SW 1271 (cell line): ENCODE measurements around the gene ODF2L.
A peak's percentile ranks its signal among the peaks of the same experiment; 100 is the strongest.
"Not testable (repeated sequence)": the region's sequence is repeated elsewhere in the genome, so short reads cannot be mapped to it uniquely, and the experiment has no call there.

Experiments
- DNase-seq, 2 experiments: peaks; one replicate each; lab custom pipeline; 2025; lab: John Stamatoyannopoulos, UW

Gene ODF2L

DNA sequence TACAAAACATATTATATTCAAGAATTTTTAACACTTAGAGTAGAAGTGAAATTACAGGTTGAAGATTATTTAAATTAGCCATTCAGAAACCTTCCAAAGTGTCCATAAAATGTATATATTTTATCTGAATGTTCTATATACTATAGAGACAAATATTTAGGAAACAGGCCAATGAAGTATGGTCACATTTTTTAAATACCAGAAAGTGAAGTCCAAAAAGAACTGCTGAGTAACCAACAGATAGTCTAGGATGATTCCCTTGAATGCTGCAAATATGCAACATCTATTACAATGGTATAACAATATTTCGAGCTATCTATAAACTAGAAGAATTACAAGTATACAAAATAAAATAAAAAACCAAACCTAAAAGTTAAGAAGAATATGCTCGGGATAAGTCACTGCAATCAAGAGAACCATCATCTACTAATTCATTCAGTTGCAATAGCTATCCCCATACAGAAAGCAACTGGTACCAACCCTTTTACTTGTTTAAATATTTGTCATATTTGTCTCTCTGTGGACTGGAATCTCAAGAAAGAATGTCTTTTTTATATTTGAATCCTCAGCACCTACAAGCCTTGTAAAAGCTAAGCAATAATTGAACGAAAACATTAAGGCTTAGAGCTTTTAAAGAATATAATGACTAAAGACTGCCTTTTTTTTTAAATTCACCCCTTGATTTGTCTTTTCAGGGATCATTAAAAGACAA, 8.1 kb downstream of the ODF2L start:
- DNase-seq = no peak

DNA sequence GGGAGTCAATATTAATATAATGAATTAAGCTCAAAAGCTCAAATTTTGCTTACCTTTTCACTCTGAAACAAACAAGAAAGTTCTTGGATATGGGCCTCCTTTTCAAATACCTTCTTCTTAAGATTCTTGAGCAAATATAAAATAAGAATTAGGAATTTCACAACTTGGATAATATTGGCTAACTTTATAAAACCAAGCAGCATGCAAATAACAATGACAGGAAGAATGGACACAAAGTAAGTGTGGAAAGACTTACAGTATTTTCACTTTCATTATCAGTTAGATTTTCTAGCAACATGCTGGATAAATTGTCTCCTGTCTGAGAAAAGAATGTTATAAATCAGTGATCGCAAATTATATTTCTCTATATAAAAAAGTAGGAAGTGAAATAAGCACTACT, 13.2 kb downstream of the ODF2L start:
- no peak for DNase-seq

DNA sequence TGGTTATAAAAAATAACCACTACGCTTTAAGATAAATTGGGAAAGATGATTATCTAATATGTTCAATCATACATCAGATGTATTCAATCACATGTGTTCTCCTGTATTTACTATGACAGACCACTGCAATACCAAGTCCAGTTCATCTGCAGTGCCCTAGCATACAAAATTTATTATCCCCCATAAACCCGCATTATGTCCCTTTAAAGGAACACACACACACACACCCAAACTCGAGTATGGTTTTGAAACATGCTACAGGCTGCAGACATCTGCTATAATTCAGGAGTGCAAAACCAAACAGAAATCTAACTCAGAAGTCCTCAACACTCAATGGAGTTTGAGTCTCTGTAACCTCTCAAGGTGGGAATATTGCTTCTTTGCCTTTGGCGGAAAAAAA, 14.9 kb downstream of the ODF2L start:
- no peak for DNase-seq

DNA sequence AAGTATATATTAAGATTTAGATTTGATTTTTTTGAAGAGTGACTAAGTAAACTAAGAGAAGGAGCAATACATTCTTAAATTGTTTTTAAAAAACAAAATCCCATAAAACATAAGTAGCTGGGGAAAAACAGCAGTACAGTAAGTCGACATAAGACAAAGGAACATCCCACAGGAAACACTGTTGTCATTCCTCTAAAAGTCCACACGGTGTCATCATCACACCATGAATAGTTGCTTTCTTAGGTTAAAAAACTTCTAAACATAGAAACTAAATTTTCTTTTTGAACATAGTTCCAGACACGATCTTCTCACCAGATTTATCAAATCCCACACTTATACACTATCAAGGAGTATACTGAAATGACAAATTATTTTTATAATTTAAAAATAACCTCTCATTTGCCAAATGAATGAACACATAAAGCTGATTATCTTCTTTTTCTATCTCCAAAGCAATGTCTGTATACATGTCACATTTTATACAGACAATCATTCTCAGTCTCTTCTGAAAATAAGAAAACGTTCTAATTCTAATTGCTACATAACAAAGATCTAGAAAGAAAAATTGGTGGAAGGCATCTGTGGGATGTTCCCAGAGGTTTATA, 15.8 kb downstream of the ODF2L start:
- peak; percentile 11 to 75 for DNase-seq

DNA sequence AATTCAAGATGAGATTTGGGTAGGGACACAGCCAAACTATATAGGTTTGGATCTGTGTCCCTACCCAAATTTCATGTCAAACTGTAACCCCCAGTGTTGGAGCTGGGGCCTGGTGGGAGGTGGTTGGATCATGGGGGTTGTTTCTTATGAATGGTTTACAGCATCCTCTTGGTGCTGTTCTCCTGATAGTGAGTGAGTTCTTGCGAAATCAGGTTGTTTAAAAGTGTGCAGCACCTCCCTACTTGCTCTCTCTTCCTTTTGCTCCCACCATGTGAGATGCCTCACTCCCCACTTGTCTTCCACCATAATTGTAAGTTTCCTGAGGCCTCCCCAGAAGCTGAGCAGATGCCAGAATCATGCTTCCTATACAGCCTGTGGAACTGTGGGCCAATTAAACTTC, 17.3 kb downstream of the ODF2L start:
- no peak for DNase-seq

DNA sequence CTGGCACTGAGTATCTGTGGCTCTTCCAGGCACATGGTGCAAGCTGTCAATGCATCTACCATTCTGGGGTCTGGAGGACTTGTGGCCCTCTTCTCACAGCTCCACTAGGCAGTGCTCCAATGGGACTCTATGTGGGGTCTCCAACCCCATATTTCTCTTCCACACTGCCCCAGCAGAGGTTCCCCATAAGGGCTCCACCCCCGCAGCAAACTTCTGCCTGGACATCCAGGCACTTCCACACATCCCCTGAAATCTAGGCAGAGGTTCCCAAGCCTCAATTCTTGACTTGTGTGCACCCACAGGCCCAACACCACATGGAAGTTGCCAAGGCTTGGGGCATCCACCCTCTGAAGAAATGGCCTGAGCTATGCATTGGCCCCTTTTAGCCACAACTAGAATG, 18.8 kb downstream of the ODF2L start:
- DNase-seq = no peak

DNA sequence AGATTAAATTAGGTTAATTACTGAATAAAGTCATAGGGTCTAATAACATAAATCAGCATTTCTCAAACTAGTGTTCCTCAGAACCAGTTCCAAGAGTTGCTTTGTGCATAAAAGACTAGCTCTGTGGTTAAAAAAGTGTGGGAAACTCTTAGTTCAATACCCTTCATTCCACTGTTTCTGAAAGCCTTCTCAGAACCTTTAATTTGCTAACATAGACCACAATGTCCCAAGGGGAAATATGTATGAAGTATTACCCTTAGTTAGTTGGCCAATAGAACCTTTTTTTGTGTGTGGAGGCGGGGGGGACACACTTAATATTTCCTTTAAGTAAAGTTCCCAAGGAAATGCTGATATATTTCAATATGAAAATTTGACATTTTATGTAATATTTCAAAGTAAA, 20.4 kb downstream of the ODF2L start:
- no peak for DNase-seq

DNA sequence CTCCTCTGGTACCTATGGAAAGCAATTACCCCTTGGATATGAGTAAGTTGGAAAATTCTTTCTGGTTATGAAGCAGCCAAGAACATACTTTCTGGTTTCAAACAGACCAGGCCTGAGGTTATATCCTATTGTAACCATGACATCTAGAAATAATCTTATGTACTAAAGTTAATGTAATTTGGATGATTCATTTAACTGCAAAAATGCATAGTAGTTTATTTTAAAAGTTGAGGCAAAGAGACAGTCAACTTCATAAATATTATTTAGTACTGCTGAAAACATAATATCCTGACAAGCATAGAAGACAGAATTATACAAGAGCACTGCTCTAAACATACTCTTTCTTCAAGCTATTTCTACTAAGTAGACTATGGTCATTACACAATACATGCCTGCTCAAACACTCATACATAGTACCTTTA, 25.5 kb downstream of the ODF2L start:
- DNase-seq = no peak

DNA sequence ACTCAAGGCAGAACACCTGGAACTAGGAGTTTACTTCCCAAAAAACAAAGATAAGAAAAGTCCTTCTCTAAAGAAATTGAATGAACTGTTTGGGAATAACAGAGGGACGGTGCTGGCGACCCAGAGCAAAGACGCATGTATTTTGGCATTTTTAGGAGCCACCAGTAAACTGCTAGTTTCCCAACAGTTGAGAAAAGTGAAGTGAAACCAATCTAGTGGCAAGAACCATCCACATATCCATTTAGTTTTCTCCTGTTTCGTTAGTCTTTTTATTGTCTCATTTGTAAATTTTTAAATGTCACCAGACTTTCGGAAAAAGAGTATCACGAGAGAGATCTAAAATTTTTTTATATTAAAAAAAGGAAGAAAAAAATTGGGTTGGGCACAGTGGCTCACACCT, 30.2 kb downstream of the ODF2L start:
- no peak for DNase-seq

DNA sequence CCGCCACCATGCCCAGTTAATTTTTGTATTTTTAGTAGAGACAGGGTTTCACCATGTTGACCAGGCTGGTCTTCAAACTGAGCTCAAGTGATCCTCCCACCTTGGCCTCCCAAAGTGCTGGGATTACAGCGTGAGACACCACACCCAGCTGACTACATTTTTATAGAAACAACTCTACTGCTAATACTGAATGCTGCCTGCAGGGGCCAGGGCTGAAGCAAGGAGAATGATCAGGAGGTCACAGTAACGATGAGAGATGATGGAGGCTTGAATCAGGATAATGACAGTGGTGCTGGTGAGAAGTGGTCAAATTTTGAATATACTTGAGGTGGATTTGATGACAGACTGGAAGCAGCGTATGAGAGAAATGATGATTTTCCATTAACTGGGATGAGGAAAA, 33.3 kb downstream of the ODF2L start:
- no peak for DNase-seq

DNA sequence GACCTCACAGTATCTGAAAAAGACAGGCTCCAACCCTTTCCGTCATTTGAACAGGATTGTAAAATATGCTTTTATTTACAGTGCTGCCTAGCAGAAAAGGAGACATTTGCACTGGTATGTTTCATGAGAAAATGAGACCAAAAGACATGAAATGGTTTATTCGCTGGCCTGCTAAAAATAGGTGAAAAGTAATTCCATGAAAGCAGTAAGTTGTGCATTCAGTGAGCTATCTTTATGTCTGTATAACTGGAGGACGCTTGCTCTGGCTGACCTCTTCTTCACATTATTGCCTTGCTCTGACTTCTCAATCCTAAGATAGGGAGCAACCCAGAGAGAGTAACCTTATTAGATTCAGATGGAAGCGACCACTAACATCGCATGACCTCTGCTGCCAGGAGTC, 38.3 kb downstream of the ODF2L start:
- DNase-seq = no peak

DNA sequence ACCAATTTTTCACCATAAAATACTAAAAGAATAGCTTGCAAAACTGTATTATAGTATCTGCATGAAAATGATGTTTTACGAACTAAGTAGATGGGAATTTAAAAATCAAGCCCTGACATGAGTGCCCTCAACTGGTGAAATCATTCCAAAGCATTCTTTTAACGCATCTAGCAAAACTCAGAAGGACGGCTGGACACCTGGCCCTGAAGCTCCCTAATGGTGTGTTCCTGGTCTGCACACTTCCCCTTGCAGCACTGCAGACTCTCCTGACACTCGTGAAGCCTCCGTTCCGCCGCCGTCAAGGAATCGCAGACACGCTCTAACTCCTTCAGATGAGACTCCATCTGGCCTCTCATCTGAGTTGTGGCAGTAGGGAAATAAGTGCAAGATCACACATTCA, 39.9 kb downstream of the ODF2L start:
- no peak for DNase-seq

DNA sequence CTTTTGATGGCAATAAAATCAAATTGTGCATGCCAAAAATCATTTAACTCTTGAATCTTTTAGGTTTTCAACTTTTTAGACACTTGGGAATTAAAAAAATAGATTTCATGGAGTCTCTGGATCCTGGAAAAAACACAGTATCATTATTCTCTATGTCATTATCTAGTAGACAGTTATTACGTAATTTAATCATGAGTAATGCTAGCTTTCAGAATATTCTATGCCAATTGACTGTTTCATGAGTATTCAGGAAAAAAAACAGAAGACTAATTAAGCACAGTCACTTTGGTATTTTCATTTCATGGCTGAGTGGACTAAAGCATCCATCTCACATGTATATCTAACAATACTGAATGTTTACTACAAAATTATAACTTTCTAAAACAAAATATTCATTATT, 44.0 kb downstream of the ODF2L start:
- DNase-seq = no peak

DNA sequence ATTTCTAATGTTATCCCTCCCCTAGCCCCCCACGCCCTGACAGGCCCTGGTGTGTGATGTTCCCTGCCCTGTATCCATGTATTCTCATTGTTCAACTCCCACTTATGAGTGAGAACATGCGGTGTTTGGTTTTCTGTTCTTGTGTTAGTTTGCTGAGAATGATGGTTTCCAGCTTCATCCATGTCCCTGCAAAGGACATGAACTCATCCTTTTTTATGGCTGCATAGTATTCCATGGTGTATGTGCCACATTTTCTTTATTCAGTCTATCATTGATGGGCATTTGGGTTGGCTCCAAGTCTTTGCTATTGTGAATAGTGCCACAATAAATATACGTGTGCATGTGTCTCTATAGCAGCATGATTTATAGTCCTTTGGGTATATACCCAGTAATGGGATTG, 45.9 kb downstream of the ODF2L start:
- not testable (repeated sequence) for DNase-seq

DNA sequence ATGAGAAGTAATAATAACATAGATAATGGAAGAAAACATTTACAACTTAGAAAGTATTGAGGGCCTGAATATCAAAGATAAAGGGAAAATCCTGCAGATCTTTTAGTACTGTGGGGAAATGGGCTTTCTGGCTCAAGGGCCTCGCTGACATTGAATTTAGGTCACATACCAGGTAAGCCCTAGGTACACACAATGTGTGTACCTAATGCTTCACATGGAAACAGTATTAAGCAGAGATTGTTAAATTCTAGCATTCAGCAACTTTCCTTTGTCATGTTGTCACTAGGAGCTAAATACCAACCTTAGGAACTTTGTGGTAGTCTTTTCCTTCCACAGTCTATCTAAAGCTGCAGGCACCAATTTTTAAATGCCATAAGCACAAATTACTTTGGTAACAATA, 49.7 kb downstream of the ODF2L start:
- DNase-seq = no peak

DNA sequence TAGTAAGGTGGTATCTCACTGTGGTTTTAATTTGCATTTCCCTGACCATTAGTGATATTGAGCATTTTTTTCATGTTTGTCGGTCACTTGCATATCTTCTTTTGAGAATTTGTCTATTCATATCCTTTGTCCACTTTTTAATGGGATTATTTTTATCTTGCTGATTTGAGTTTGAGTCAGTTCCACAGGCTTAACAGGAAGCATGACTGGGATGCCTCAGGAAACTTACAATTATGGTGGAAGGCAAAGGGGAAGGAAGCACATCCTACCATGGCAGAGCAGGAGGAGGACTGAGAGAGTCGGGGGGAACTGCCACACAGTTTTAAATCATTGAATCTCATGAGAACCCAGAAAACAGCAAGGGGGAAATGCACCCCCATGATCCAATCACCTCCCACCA, 51.1 kb downstream of the ODF2L start:
- no peak for DNase-seq

DNA sequence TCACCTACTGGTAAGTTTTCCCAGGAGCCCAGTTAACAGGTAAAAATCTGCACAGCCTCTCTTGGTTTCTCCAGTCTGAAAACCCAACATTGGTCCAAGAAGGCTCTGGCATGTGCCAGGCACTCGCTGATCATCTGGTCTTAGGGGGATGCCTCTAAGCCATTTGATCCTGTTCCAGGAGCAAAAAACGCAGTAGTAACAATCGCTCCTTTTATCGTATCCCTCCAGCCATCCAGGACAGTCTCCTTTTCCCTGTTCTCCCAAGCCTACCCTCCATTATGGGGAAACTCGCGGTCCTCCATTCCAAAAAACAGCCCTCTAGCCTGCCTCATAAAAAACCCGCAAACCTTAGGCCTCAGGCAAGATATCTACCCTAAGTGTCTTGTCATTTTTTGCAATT, 56.2 kb downstream of the ODF2L start:
- no peak for DNase-seq

DNA sequence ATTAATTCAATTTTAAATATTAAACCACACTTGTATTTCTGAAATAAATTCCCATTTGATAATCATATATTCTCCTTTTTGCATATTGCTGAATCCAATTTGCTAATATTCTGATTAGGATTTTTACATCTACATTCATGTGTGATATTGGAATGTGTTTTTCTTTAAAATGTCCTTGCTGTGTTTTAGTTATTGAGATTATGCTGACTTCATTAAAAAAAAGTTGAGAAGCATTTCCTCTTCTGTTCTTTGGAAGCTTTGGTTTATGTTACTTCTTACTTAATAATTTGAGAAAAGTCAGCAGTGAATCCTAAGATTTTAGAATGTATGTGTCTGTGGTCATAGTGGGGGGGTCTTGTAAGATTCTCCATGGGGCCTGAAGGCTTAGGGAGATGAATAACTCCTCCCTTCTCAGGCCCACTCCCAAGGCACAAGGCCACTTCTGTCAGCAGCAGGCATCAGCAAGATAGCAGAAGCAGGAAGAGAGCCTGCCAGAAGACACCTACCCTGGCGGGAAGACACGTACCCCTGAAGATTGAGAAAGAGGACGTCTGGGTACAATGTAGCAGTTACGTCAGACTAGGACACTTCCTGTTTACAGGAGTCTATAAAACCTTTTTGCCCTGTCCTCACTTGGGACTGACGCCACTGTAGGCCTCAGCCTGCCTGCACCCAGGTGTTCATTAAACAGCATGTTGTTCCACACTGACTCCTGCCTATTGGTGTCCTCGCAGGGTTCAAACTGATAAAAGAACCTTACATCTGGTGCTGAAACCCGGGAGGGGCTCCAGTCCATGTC, 56.9 kb downstream of the ODF2L start:
- DNase-seq = no peak

DNA sequence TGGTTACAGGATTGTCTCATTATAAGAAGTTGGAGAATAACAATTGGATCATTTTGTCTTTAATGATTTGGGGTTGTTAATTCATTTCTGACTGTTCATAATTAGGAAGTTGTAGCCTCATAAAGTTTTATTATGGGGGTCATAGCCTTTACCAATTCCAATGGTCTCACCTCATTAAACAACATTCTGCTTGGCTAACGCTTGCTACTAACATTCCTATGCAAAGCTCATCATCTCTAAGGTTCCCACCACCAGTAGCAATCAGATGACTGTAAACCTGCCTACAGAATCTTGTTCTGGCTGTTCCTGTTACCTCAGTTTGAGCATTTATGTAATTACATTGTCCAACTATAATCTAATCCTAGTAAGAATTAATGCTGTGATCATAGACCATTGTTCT, 60.2 kb downstream of the ODF2L start:
- DNase-seq = no peak

DNA sequence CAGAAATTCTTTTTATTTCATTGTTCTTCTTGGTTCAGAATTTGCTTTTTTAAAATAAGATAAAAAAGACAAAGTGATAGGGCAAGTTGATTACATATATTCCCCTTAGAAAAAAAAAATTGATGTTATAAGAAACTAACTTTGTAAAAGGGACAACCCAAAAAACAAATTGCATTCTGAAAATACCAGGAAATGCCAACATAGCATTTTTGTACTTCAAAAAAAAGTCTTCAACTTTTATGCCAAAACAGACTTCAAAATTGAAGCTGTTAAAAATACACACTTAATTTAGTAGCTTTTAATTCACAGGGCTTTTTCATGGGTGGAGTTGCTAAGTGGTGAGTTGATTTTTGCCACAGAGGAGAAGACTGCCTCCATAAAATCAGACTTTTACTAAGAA, 70.9 kb downstream of the ODF2L start:
- no peak for DNase-seq

DNA sequence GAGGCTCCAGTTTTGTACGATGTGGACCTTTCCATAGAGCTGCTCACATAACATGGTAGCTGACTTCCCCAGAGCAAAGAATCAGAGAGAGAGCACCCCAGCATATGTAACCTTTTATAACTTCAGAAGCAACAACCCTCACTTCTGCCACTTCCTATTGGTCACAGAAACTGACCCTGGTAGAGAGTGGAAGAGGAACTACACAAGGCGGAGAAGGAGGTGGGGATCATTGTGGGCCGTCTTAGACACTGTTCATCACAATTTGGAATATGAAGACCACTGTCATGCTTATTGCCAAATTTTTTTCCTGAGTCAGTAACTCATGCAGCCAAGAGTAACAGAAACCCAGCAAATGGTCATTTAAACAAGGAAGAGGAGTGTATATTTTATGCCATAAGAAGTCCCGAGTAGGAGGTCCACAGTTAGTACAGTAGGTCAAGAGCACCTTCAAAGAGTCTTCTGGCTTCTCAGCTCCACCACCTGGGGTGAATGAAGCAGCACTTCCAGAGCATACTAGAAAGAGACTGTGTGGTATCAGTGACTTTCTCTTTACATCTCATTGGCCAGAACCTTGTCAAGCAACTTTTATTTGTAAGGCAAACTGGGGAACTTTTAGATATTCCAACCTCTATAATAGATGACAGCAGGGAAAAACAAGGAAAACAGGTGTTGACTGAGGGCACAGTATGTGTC, 71.8 kb downstream of the ODF2L start:
- DNase-seq = no peak

DNA sequence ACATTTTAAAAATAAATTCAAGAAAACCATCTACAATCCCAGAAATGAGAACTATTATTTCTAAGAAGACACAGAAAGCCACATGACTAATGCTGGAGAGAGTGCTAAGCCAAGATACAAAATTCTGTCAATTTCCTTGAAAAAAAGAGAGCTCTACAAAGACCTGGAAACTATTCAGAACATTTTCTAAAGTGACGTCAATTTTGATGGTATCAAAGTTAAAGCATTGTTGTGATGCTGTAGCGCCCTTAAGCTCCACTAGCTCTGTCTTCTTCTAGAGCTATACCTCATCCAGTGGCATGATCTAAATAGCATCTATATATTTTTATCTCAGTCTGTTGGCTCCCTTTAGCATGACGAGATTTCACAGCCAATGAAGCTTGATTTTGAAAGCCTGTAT, 73.9 kb downstream of the ODF2L start:
- DNase-seq = no peak

DNA sequence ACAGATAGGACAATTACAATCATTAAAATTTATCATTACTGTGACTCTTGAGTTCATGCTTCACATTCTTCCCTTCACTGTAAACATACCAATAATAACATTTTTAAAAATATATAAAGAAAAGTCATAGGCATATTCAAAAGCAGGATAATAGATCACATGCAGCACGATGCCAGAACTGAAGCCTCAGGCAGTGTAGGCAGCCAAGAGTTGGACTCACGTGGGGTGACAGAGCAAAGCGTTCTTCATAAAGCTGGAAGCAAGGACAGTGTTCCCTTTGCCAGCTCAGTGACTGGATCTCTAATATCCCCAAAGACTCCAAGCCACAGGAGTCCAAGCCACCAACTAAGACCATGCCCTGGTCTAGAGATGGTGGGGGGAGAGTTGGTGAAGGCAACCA, 77.7 kb downstream of the ODF2L start:
- no peak for DNase-seq
